K562 (cell line): ENCODE results near the gene STOX2.

Experiments used
- ETV6 ChIP-seq, 3 experiments: fragments of 150-350 bp in 1 of 3; sonication (generic) in 1 of 3; formaldehyde crosslinking in 1 of 3; IDR thresholded peaks; 2 replicates each; pipeline versions ENCODE4 v1.6.1 to v1.8.0; 2014 to 2022; ENCODE audit warnings: borderline replicate concordance in 2 of 3, low read depth in 2 of 3, antibody characterized with exemption in 1 of 3, low read length in 1 of 3, mild to moderate bottlenecking in 1 of 3, missing genetic modification reagents in 1 of 3
- KDM1A ChIP-seq, 2 experiments: fragments of 450-650 bp; IDR thresholded peaks; 2 replicates each; pipeline ENCODE4 v1.6.1; 2016; ENCODE audit warnings: mild to moderate bottlenecking in 2 of 2
- POLR2A ChIP-seq: fragments of 450-650 bp; conservative IDR thresholded peaks from 2 replicates; pipeline ENCODE4 v1.6.1; 2016
- RBM39 ChIP-seq: fragments of 200-400 bp; formaldehyde crosslinking; optimal IDR thresholded peaks from 2 replicates; pipeline ENCODE3; 2018; ENCODE audit warnings: low read depth, low read length
- ZBTB49 ChIP-seq: sonication (generic); formaldehyde crosslinking; IDR thresholded peaks from 2 replicates; pipeline ENCODE4 v1.8.0; 2022; ENCODE audit warnings: missing genetic modification reagents, mild to moderate bottlenecking, borderline replicate concordance

- TF ChIP-seq KDM1A (IDR thresholded peaks at IDR 0.05) (no peak), ZBTB49 (CRISPR knock-in tag) (no peak), POLR2A (no peak), ETV6 (IDR thresholded peaks at IDR 0.05; ENCODE audit: borderline replicate concordance in 1 of 2, low read depth in 2 of 2, low read length in 1 of 2) (no peak), ETV6 (CRISPR knock-in tag; IDR thresholded peaks at IDR 0.05; ENCODE audit: borderline replicate concordance) (no peak), RBM39 (no peak)
Observed at GRCh38 chr4:184041156-184041555, 136.0 kb downstream of the STOX2 start.
